Calu3 (cell line): Measurements from ENCODE around the gene HTD2. TPM values are rescaled to one million over a fixed set of nuclear protein-coding genes. Genes with fewer than 3 reads are reported as not detected.

Experiments used
- BruUV-seq: library from RNA; stranded (reverse); fragments of 400-500 nt; replicated peaks from 2 replicates; lab custom pipeline; 2021; lab: Mats Ljungman, UMichigan
- CTCF ChIA-PET: fragments of 300-600 bp; sonication (Branson Sonifier 250); formaldehyde crosslinking; loops from one replicate; lab custom pipeline; 2022; ENCODE audit warnings: antibody characterized with exemption; lab: Charles Lee
- DNase-seq: peaks from one replicate; pipeline ENCODE4 v3.0.0; 2022
- H3K27ac Mint-ChIP-seq: one replicate; pipeline ENCODE4 v1.8.0; 2022; ENCODE audit warnings: mixed read lengths; ENCODE audit not compliant: unreplicated experiment
- H3K27me3 Mint-ChIP-seq: one replicate; pipeline ENCODE4 v1.8.0; 2022; ENCODE audit warnings: mixed read lengths; ENCODE audit not compliant: unreplicated experiment
- H3K36me3 Mint-ChIP-seq: one replicate; pipeline ENCODE4 v1.8.0; 2022; ENCODE audit warnings: mild to moderate bottlenecking, moderate library complexity, mixed read lengths; ENCODE audit not compliant: insufficient read depth, unreplicated experiment
- H3K4me1 Mint-ChIP-seq: one replicate; pipeline ENCODE4 v1.8.0; 2022; ENCODE audit warnings: mild to moderate bottlenecking, low read depth, mixed read lengths; ENCODE audit not compliant: unreplicated experiment
- H3K4me3 Mint-ChIP-seq: one replicate; pipeline ENCODE4 v1.8.0; 2022; ENCODE audit warnings: mild to moderate bottlenecking, low read depth, moderate library complexity, mixed read lengths; ENCODE audit not compliant: unreplicated experiment
- H3K9me3 Mint-ChIP-seq: one replicate; pipeline ENCODE4 v1.8.0; 2022; ENCODE audit warnings: low read depth, mixed read lengths; ENCODE audit not compliant: unreplicated experiment
- CTCF ChIP-seq: fragments of 200-600 bp; IDR thresholded peaks from one replicate; pipeline ENCODE4 v1.8.0; 2022; ENCODE audit warnings: antibody characterized with exemption; ENCODE audit not compliant: unreplicated experiment
- intact Hi-C: fragments of 100-400 bp; cut with micrococcal nuclease; formaldehyde crosslinking; loops from one replicate; pipeline ENCODE4 v1.10.0; 2022; ENCODE audit not compliant: unreplicated experiment
- total RNA-seq: library from RNA; stranded (reverse); gene quantifications from 2 replicates; pipeline ENCODE4 v1.2.3, GENCODE V29; 2022

The HTD2 gene
- total RNA-seq, 1 experiment from 2014 or later = 8.5 TPM

- Mint-ChIP-seq H3K36me3 (no peaks in the 10 kb centered on the region), H3K4me1 (peaks cover 10% of the 10 kb centered on the region), H3K27ac (no peak overlapping the region), H3K9me3 (no peaks in the 10 kb centered on the region), H3K27me3 (no peaks in the 10 kb centered on the region), H3K4me3 (no peak overlapping the region)
- no peak for DNase-seq
- no TSS peak for BruUV-seq
- no peak for TF ChIP-seq CTCF
- CTCF ChIA-PET = no interaction called here
- intact Hi-C loops = no loop called here
Observed at GRCh38 chr3:58353722-58354553, 47.6 kb downstream of the HTD2 start.

DNA sequence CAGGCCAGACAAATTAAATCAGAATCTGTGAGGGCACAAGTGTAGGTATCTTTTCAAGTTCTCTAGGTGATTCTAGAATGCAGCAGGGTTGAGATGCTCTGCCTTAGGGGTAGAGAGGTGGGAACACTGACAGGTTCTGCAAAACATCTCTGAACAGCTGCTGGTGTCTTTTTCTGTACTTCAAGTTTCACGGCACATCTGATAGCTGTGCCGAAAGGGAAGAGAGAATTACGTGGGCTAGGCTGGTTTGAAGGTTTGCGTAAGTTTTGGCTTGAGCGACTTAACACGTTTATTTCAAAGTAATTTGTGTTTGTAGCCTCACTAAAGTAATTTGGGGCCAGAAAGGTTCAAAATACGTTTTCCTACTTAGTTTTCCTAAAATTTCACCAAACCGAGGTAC lies 48.9 kb downstream of the HTD2 start:
- CTCF ChIA-PET = no interaction called here
- no peak overlapping the region for H3K27ac Mint-ChIP-seq
- intact Hi-C loops = no loop called here
- no peak for DNase-seq
- H3K36me3 Mint-ChIP-seq = no peaks in the 10 kb centered on the region
- H3K27me3 Mint-ChIP-seq = no peaks in the 10 kb centered on the region
- no peak for TF ChIP-seq CTCF
- H3K9me3 Mint-ChIP-seq = no peaks in the 10 kb centered on the region
- no TSS peak for BruUV-seq
- H3K4me3 Mint-ChIP-seq = no peak overlapping the region
- peaks cover 6% of the 10 kb centered on the region for H3K4me1 Mint-ChIP-seq

DNA sequence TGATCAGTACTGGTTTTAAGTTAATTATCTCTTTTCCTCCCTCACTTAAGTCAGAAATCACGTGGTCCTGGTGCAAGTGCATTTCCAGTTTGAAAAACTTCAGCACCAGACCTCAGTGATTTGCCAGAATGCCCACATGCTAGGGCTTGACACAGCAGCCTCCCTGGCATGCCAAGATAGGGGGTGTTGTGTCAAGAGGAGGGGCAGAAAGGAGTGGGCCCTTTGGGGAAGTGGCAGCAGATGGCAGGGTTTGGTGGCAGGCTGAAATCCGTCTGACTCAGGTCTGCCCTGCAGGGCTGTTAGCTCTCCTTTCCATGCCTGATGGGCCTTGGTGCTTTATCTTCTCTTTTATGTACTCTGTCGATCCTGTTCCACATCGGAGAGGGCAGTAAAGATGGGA lies 49.7 kb downstream of the HTD2 start:
- no TSS peak for BruUV-seq
- DNase-seq = no peak
- no peaks in the 10 kb centered on the region for H3K9me3 Mint-ChIP-seq
- H3K4me3 Mint-ChIP-seq = no peak overlapping the region
- H3K36me3 Mint-ChIP-seq = no peaks in the 10 kb centered on the region
- intact Hi-C loops = no loop called here
- no peak for TF ChIP-seq CTCF
- CTCF ChIA-PET = interaction anchor here (0.6 kb wide), 1 partner anchor 187 kb away, joined by 3 read pairs; no protein-coding TSS in a partner anchor
- H3K4me1 Mint-ChIP-seq = no peaks in the 10 kb centered on the region
- no peaks in the 10 kb centered on the region for H3K27me3 Mint-ChIP-seq
- no peak overlapping the region for H3K27ac Mint-ChIP-seq

GRCh38 chr3:58357402-58357801 lies 51.1 kb downstream of the HTD2 start:
- no peaks in the 10 kb centered on the region for H3K9me3 Mint-ChIP-seq
- no peak overlapping the region for H3K4me3 Mint-ChIP-seq
- DNase-seq = no peak
- intact Hi-C loops = no loop called here
- TF ChIP-seq CTCF = no peak
- no peak overlapping the region for H3K27ac Mint-ChIP-seq
- H3K27me3 Mint-ChIP-seq = no peaks in the 10 kb centered on the region
- BruUV-seq = no TSS peak
- CTCF ChIA-PET = no interaction called here
- H3K4me1 Mint-ChIP-seq = no peaks in the 10 kb centered on the region
- H3K36me3 Mint-ChIP-seq = no peaks in the 10 kb centered on the region
